ENCODE data around the gene ST6GALNAC1.
"Not testable (repeated sequence)": the region's sequence is repeated elsewhere in the genome, so short reads cannot be mapped to it uniquely, and the experiment has no call there.

The ST6GALNAC1 gene

DNA sequence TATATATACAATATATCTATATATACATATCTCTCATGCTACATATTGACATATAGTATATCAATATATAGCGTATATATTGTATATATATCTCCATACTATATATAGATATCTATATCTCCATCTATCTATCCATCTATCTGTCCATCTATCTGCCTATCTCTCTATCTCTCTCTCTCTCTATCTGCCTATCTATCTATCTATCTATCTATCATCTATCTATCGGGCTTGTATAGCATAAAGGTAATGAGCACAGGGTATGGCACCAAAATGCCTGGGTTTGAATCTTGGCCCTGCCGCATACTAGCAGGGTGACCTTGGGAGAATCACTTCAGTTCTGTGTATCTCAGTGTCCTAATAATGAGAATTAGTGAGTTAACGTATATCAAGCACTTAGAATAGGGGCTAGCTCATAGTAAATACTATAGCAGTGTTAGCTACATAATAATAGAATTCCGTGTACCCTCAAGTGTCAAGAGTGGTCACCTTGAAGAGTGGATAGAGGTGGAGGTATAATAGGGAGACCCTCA, 1.5 kb downstream of the ST6GALNAC1 start:
- DNase-seq (ENCODE audit: low spot score): no peak

DNA sequence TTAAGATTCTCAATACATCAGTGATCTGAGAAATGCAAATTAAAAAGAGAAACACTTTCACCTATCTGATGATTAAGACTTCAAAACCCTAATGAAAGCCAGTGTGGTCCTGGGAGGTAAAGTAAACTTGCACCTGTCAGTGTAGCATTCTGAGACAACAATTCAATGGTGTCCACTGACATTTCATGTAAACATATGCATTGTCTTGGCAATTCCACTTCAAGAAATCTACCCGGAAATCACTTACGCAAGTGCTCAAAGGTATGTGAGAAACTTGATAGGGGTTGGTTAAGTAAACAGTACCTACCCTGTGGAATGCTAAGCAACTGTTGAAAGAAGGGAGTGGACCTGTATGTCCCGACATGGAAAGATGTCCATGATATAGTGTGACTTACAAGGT, 2.1 kb downstream of the ST6GALNAC1 start:
- no peak for DNase-seq (ENCODE audit: low spot score)

DNA sequence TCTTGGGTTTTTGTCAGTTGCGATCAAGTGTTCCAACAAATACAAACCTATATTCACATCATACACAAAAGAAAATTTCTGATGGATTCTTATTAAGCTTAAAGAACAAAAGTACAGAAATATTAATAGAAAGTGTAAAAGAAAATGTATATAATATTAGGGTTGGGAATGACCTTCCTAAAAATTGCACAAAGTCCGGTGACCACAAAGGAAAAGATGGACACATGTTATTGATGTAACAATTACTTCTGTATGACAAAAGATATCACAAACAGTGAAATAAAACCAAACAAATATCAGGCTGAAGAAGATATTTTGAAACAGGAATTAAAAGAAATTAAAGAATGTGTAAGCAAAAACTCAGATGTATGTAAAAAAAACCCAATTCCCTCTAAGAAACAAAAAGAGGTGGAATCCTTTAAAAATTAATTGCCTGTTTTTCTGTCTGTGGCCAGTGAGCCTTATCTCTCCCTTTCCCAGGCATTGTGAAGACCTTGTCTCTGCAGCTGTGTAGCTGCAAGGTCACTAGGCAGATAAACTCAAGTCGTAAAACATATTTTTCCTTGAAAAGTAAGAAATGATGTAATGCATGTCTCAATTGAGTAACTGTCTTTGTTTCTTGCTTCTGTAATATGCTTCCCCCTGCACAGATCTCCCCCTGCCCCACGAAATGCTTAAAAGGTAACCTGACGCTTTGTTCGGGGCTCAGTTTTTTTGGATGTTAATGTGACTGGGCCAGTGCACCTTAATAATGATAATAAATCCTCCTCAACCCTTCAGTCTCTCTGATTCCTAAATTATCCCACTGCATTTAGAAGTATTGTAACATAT, 2.8 kb downstream of the ST6GALNAC1 start:
- DNase-seq (ENCODE audit: low spot score): no peak

DNA sequence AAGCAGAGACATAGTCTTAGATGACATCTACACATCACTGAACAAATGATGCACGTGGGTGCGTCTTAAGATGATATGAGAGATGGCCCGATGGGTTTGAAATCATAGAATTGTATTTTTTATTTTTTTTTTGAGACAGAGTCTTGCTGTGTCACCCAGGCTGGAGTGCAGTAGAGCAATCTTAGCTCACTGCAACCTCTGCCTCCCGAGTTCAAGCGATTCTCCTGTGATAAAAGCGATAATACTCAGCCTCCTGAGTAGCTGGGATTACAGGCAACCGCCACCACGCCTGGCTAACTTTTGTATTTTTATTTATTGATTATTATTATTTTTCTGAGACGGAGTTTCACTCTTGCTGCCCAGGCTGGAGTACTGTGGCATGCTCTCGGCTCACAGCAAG, 5.3 kb downstream of the ST6GALNAC1 start:
- DNase-seq (ENCODE audit: low spot score): no peak

DNA sequence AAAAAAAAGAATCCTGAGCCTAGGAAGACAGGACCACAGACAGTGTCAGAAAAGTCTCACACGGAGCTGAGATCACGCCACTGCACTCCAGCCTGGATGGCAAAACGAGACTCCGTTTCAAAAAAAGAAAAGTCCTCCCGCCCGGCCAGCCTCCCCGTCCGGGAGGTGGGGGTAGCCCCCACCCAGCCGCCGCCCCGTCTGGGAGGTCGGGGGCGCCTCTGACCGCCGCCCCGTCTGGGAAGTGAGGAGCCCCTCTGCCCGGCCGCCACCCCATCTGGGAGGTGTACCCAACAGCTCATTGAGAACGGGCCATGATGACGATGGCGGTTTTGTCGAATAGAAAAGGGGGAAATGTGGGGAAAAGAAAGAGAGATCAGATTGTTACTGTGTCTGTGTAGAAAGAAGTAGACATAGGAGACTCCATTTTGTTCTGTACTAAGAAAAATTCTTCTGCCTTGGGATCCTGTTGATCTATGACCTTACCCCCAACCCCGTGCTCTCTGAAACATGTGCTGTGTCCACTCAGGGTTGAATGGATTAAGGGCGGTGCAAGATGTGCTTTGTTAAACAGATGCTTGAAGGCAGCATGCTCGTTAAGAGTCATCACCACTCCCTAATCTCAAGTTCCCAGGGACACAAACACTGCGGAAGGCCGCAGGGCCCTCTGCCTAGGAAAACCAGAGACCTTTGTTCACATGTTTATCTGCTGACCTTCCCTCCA, 6.9 kb downstream of the ST6GALNAC1 start:
- not testable (repeated sequence) for DNase-seq (ENCODE audit: low spot score)

DNA sequence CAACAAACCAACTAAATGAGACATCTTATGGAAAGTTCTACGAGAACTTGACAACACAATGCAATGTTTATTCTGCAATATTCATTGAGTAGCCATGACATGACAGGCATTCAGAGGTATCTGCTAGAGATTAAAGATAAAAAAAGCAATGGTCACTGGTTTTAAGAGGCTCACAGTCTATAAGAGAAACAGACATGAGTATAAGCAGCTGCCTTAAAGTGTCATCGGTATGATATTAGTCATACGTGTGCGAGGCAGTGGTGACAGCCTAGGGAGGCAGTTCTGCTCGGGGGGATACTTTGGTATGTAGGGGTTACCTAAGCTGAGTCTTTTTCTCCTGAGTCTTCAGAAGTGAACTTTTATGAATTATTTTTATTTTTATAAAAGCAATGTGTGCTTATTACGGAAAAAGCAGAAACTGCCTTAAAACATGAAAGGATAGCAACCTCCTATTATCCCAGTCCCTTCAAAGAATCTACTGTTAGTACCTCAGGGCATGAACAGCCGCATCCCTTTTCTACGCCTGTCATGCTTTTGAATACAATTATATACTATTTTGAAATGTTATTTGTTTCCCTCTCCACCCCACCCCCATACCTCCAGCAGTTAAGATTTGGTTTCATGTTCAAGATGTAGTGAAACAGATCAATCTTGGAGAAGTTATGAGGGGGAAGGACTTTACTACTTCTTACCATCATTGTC, 7.7 kb downstream of the ST6GALNAC1 start:
- DNase-seq (ENCODE audit: low spot score): no peak

DNA sequence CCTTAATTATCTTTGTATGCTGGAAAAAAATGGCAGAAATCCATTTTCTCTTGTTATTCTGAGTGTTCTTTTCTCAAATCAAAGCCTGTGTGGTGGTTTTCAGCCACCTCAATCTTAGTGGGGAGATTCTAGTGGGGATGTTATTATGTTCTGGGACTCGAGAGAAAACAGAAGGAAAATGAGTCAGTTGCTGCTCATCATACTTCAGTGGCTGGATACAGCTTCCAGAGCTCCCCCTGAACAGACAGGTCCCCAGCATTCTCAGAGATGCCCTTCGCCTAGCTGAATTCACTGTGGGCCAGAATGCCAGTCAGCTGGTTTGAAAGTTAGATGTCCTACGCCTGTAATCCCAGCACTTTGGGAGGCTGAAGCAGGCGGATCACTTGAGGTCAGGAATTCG, 8.5 kb downstream of the ST6GALNAC1 start:
- no peak for DNase-seq (ENCODE audit: low spot score)

DNA sequence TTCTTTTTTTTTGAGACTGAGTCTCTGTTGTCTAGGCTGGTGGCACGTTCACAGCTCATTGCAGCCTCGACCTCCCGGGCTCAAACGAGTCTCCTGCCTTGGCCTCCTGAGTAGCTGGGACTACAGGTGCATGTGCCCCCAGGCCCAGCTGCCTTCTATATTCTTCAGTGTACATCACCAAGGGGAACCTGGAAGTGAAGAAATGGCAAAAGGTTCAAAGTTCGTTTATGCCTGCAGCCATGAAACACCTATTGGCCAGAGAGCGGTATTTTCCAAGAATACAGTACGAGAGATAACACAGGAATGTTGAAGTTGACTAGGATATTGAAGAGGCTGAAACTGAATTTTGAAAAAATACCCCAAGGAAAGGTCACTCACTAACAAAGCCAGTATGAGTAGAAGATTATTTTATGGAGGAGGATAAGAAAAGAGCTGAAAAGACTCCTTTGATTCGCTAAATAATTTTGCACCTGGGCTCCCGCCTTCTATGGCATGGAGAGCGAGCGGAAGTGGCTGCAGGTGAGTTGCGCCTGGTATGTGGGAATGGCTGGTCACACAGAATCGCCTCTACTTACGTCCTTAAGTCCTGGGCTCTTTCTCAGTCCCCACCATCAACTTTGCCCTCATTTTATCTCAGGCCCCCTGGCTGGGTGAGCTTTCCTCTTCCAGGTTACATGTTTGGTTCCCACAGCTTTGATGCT, 9.8 kb downstream of the ST6GALNAC1 start:
- no peak for DNase-seq (ENCODE audit: low spot score)

DNA sequence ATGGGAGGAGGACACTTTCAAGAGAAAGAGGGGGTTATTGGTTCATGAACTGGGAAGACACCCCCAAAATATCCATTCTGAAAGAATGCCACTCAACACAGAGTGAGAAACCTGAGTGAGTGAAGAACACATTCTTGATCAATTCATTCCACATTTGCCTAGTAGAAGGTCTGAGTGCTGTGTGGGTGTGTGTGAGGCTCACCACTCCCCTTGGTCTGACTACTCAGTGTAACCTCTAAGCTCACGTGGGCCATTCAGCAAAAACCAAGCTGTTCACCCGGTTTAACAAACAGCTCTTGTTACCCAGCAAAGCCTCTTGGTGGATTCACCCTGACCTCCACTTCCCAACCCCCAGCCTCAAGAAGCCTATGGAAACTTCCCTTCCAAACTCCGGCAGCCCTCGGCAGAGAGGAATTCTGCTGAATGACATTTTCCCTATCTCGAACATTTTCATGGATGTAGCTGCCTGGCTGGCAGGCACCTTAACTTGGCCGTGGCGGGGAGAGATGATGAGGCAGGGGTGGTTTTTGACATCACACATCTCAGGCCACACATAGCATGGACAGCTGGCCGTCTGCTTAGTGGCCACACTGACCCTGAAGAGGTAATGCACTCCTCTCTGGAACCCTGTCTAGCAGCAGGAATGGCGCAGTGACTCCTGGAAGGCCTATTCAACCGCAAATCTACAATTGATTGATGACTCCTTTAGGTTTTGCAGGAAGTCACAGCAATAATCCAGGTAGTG, 11.6 kb downstream of the ST6GALNAC1 start:
- DNase-seq (ENCODE audit: low spot score): no peak

DNA sequence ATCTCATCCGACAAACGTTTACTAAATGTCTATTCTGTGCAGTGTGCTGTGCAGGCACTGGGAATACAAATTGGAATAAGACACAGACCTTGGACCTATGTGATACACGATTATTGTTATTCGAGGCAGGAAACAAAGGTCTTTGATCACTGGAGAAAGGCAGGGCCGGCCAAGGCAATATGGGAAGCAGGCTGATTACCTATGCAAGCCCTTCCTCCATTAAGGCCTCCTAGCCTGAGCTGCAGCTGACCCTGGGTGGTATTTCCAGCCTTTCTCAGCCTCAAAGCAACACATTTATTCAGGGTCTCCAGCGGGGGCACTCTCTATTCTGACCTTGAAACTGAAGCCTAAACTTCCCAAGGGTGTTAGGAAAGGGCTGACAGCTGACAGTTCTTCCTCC, 13.4 kb downstream of the ST6GALNAC1 start:
- no peak for DNase-seq (ENCODE audit: low spot score)

DNA sequence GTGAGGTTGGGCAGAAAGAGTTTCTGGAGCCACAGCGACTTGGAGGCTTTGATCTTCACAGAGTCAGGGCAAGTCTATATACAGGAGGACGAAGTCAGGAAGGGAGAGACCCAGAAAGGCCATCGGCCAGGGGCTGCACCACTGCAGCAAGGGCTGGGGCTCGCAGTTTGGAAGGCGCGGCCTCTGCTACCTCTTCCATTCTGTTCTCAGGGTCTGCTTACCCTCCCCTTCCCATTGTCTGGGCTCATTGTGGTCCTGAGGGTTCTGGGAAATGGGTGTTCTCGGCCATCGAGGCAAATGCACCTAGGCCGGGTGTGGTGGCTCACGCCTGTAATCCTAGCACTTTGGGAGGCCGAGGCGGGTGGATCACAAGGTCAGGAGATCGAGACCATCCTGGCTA, 16.0 kb downstream of the ST6GALNAC1 start:
- DNase-seq (ENCODE audit: low spot score): no peak

DNA sequence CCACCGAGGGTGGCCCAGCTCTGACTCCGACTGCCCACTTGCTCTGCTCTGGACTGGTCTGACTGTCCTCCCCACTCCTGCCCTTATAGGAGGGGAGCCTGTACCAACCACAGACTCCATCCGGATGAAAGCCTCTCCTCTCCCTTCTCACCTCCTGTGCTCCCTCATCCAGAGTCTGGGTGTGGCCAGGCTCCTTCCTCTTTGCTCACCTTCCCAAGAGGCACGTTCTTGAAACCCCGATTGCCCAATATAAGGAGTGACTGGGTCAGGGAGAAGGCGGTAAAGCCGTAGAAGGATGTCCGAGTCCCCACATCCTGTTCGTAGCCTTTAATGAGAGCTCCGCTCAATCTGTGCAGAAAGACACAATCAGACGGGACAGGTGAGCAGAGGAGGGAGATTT, 17.1 kb downstream of the ST6GALNAC1 start:
- no peak for DNase-seq (ENCODE audit: low spot score)

DNA sequence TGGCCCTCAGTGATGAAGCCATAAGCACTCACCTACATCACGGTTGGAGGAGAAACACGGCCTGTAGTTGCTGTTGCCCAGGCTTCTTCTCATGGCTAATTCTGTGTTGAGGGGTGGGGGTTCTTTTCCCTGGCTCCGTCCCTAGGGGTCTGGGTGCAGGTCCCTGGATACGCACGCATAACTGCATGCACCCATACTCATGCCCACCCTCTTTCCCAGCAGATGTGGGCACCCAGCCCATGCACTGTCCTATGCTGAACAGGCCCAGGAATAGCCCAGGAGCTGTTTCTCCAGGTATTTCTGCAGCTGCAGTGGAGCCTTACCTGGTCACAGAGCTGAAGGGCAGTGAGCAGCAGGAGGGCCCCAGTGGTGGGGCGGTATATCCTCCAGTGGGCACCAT, 18.1 kb downstream of the ST6GALNAC1 start:
- no peak for DNase-seq (ENCODE audit: low spot score)

DNA sequence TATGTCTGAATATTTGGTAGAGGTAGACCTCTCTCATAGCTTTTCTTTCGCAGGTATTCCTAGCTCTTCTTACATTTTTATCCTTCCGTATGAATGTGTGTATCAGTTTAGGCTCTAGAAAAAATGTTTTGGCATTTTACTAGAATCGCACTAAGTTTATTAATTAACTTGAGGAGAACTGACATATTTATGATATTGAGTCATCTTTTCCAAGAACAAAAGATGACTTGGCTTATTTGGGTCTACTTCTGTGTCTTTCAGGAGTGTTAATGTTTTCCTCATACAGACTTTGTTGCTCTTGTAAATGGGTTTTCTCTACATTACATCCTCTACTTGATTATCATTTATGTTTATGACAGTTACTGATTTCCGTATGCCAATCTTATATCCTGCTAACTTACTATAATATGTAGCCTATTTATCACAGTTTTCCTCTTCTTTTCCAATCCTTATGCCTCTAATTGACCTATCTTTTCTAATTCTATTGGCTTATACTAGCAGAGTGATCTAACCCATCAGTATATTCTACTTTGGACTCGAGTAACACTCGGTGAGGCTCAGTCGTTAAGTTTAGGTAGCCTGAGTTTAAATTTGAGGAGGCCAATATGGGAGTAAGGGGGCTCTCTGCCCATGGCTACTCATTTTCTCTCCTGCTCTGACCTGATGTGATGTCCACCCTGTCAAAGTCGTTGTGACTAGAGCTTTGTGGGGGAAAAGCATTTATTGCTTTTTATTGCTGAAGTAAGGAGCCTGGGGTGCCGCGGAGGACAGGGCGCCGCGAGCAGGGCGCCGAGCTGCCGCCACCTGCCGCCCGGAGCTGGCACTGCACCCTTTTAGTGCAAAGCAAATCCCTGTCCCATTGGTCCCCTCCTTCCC, 20.0 kb downstream of the ST6GALNAC1 start:
- peak; percentile 52 for DNase-seq (ENCODE audit: low spot score)

DNA sequence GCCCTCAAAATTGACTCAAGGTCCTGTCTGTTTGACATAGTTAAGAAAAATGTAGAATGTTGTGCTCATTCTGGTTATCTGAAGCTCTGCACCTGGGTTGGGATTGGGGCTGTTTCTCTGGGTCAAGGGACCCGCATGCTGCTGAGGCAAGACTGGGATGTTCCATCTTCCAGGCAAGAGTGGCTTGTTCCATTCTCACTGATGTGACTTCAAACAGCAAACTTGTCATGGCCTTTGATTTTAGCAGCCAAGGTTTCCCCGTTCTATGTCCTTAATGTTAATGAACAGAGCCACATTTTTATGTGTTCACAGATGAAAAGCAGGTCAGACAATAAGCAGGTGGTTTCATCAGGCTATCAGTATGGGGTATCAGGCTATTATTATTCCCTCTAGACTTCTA, 25.7 kb downstream of the ST6GALNAC1 start:
- DNase-seq (ENCODE audit: low spot score): no peak

DNA sequence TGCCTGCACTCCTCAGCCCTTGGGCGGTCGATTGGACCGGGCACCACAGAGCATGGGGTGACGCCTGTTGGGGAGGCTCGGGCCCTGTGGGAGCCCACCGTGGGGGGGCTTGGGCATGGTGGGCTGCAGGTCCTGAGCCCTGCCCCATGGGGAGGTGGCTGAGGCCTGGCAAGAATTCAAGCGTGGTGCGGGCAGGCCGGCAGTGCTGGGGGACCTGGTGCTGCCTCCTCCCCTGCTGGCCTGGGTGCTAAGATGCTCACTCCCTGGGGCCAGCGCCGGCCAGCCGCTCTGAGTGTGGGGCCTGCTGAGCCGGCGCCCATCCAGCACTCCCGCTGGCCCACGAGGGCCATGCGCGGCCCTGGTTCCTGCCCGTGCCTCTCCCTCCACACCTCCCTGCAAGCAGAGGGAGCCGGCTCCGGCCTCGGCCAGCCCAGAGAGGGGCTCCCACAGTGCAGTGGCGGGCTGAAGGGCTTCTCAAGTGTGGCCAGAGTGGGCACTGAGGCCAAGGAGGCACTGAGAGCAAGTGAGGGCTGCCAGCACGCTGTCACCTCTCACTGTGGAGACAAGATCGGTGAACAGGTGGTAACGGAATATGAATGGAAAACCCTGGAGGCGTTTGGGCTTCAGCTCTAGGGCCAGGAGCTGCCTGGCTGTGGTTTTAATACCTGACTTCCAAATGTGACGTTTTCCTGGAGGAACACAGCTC, 28.5 kb downstream of the ST6GALNAC1 start:
- no peak for DNase-seq (ENCODE audit: low spot score)

DNA sequence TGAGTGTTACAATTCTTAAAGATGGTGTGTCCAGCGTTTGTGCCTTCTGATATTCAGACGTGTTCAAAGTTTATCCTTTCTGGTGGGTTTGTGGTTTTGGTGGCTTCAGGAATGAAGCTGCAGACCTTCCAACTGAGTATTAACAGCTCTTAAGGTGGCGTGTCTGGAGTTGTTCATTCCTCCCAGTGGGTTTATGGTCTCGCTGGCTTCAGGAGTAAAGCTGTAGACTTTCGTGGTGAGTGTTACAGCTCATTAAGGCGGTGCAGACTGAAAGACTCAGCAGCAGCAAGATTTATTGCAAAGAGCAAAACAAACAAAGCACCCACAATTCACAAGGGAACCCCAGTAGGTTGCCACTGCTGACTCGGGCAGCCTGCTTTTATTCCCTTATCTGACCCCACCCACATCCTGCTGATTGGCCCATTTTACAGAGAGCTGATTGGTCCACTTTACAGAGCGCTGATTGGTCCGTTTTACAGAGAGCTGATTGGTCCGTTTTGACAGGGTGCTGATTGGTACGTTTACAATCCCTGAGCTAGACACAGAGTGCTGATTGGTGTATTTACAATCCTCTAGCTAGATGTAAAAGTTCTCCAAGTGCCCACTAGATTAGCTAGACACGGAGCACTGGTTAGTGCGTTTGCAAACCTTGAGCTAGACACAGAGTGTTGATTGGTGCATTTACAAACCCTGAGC, 29.3 kb downstream of the ST6GALNAC1 start:
- not testable (repeated sequence) for DNase-seq (ENCODE audit: low spot score)

DNA sequence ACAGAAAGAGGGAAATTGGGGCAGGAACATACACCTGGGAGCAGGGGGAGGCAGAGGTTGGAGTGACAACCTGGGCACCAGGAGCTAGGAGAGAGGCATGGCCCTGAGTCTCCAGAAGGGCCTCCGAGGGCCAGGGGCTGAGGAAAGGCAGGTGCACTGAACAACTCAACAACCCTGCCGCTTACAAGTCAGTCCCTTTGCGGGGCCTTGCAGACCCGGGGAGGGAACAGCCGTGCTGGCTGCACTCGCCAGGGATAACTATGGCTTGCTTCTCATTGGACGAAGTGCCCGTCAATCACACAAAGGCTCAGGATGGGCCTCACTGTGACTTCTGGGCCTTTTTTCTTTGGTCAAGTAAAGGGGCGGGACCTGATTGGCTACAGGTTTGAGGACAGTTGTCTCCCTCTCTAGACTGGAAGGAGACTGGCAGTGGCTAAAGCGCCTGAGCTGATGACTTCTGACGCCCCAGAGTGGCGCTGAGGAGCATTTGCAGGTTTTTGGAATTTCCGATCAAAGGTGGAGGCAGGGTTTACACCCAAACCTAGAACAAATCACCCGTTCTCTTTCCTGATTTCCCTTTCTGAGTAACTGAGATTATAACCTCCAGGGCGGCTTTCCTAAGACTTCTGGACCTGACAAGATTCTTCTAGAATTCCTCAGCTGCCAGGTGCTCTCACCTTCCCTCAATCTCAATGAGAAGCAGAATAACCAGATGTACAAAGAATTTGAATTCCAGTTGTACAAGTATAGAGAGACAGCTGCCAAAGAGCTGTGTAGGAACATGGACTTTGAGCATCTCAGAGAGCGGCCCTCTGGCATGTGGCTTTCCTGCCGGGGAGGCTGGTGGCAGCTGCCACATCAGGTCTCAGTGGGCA, 30.3 kb downstream of the ST6GALNAC1 start:
- DNase-seq (ENCODE audit: low spot score): no peak

All from globus pallidus (tissue), 1 donor.